Activated naive CD8-positive, alpha-beta T cell treated with anti-CD3 and anti-CD28 coated beads, Interleukin-2, amount 10 ng/mL, durations not matched to agents 7 days and 5 days (primary cell): ENCODE measurements around the gene B4GALNT3. TPM values are rescaled to one million over a fixed set of nuclear protein-coding genes. Genes with fewer than 3 reads are reported as not detected.
A peak's percentile ranks its signal among the peaks of the same experiment; 100 is the strongest.

Source experiments
- ATAC-seq: fragments of 150-1000 bp; cut with Tn5 transposase; one replicate; pipeline ENCODE4 v1.10.0; 2021; ENCODE audit warnings: low read depth, moderate library complexity
- POLR2A ChIA-PET: fragments of 350-600 bp; sonication (Branson Sonifier 250); formaldehyde crosslinking; loops from one replicate; lab custom pipeline; 2021; ENCODE audit warnings: antibody characterized with exemption; lab: Charles Lee
- DNase-seq: peaks from one replicate; pipeline ENCODE4 v3.0.0; 2021
- H3K27ac Mint-ChIP-seq: one replicate; pipeline ENCODE4 v1.8.0; 2022; ENCODE audit warnings: mild to moderate bottlenecking, mixed read lengths
- H3K27me3 Mint-ChIP-seq: one replicate; pipeline ENCODE4 v1.8.0; 2022; ENCODE audit warnings: mild to moderate bottlenecking, moderate library complexity, mixed read lengths
- H3K36me3 Mint-ChIP-seq: one replicate; pipeline ENCODE4 v1.8.0; 2021; ENCODE audit warnings: mild to moderate bottlenecking, mixed read lengths
- H3K4me1 Mint-ChIP-seq: one replicate; pipeline ENCODE4 v1.8.0; 2021; ENCODE audit warnings: mixed read lengths
- H3K4me3 Mint-ChIP-seq: one replicate; pipeline ENCODE4 v1.8.0; 2022; ENCODE audit warnings: mild to moderate bottlenecking, moderate library complexity, mixed read lengths
- H3K9me3 Mint-ChIP-seq: one replicate; pipeline ENCODE4 v1.8.0; 2021; ENCODE audit warnings: mixed read lengths
- total RNA-seq, 2 experiments: library from RNA; stranded (reverse); gene quantifications; one replicate each; pipeline ENCODE4 v1.2.3, GENCODE V29; 2021

B4GALNT3 gene
- total RNA-seq, 2 experiments from 2014 or later = 4.3 to 4.4 TPM

GRCh38 chr12:563787-564298 lies 104.1 kb downstream of the B4GALNT3 start:
- DNase-seq = no peak
- Mint-ChIP-seq H3K27ac (peak overlapping the region; percentile 97), H3K36me3 (peaks cover 9% of the 10 kb centered on the region), H3K27me3 (no peaks in the 10 kb centered on the region), H3K4me3 (peak overlapping the region; percentile 86), H3K9me3 (no peaks in the 10 kb centered on the region), H3K4me1 (peaks cover 56% of the 10 kb centered on the region)
- ATAC-seq = peak; percentile 11
- POLR2A ChIA-PET = interaction anchor here (0.9 to 1.8 kb wide), 7 partner anchors 8 to 386 kb away, joined by 3 to 6 read pairs (median 4); partner anchors contain the start of genes RAD52 and WNK1

- peak overlapping the region; percentile 86 for H3K4me3 Mint-ChIP-seq
- ATAC-seq = no peak
- POLR2A ChIA-PET = interaction anchor here (0.7 kb wide), 1 partner anchor 187 kb away, joined by 3 read pairs; no protein-coding TSS in a partner anchor
- peaks cover 8% of the 10 kb centered on the region for H3K36me3 Mint-ChIP-seq
- no peaks in the 10 kb centered on the region for H3K27me3 Mint-ChIP-seq
- peak overlapping the region; percentile 50 for H3K27ac Mint-ChIP-seq
- no peaks in the 10 kb centered on the region for H3K9me3 Mint-ChIP-seq
- peaks cover 60% of the 10 kb centered on the region for H3K4me1 Mint-ChIP-seq
- DNase-seq = no peak
Measured at GRCh38 chr12:565161-565560, 105.4 kb downstream of the B4GALNT3 start.

- Mint-ChIP-seq H3K27me3 (no peaks in the 10 kb centered on the region), H3K4me3 (no peak overlapping the region), H3K4me1 (peaks cover 60% of the 10 kb centered on the region), H3K27ac (peak overlapping the region; percentile 31), H3K36me3 (peaks cover 8% of the 10 kb centered on the region), H3K9me3 (no peaks in the 10 kb centered on the region)
- POLR2A ChIA-PET = no interaction called here
- no peak for DNase-seq
- no peak for ATAC-seq
Measured at GRCh38 chr12:565589-566105, 105.9 kb downstream of the B4GALNT3 start.

GRCh38 chr12:568486-568885 lies 108.7 kb downstream of the B4GALNT3 start:
- H3K27me3 Mint-ChIP-seq = no peaks in the 10 kb centered on the region
- peak overlapping the region; percentile 22 for H3K27ac Mint-ChIP-seq
- no peak overlapping the region for H3K4me3 Mint-ChIP-seq
- peaks cover 8% of the 10 kb centered on the region for H3K36me3 Mint-ChIP-seq
- H3K4me1 Mint-ChIP-seq = peaks cover 57% of the 10 kb centered on the region
- POLR2A ChIA-PET = interaction anchor here (3.4 kb wide), 1 partner anchor 183 kb away, joined by 14 read pairs; no protein-coding TSS in a partner anchor
- DNase-seq (no peak), ATAC-seq (no peak)
- no peaks in the 10 kb centered on the region for H3K9me3 Mint-ChIP-seq

- POLR2A ChIA-PET = interaction anchor here (1.2 to 3.4 kb wide), 2 partner anchors 182 to 241 kb away, joined by 3 to 14 read pairs; no protein-coding TSS in a partner anchor
- Mint-ChIP-seq H3K9me3 (no peaks in the 10 kb centered on the region), H3K36me3 (peaks cover 7% of the 10 kb centered on the region), H3K27ac (peak overlapping the region; percentile 69), H3K4me3 (peak overlapping the region; percentile 86), H3K27me3 (no peaks in the 10 kb centered on the region), H3K4me1 (peaks cover 52% of the 10 kb centered on the region)
- ATAC-seq (peak; percentile 4), DNase-seq (no peak)
Measured at GRCh38 chr12:569091-569676, 109.4 kb downstream of the B4GALNT3 start.

GRCh38 chr12:569803-570434 lies 110.2 kb downstream of the B4GALNT3 start:
- ATAC-seq = peak; percentile 94
- POLR2A ChIA-PET = interaction anchor here (0.9 to 3.4 kb wide), 3 partner anchors 181 to 380 kb away, joined by 3 to 14 read pairs (median 4); partner anchors contain the start of gene RAD52
- Mint-ChIP-seq H3K4me1 (peaks cover 53% of the 10 kb centered on the region), H3K9me3 (no peaks in the 10 kb centered on the region), H3K27ac (peak overlapping the region; percentile 69), H3K27me3 (no peaks in the 10 kb centered on the region), H3K4me3 (peak overlapping the region; percentile 86), H3K36me3 (peaks cover 6% of the 10 kb centered on the region)
- DNase-seq = peak; percentile 94

- H3K4me3 Mint-ChIP-seq = peak overlapping the region; percentile 28
- no peak overlapping the region for H3K27ac Mint-ChIP-seq
- H3K36me3 Mint-ChIP-seq = peaks cover 2% of the 10 kb centered on the region
- no peaks in the 10 kb centered on the region for H3K27me3 Mint-ChIP-seq
- no peak for ATAC-seq
- no peak for DNase-seq
- POLR2A ChIA-PET = interaction anchor here (0.9 to 3.4 kb wide), 3 partner anchors 181 to 379 kb away, joined by 3 to 14 read pairs (median 4); partner anchors contain the start of gene RAD52
- peaks cover 50% of the 10 kb centered on the region for H3K4me1 Mint-ChIP-seq
- H3K9me3 Mint-ChIP-seq = no peaks in the 10 kb centered on the region
Measured at GRCh38 chr12:570435-570920, 110.7 kb downstream of the B4GALNT3 start.

- Mint-ChIP-seq H3K27ac (peak overlapping the region; percentile 40), H3K4me3 (peak overlapping the region; percentile 31), H3K9me3 (no peaks in the 10 kb centered on the region), H3K36me3 (peaks cover 1% of the 10 kb centered on the region), H3K27me3 (no peaks in the 10 kb centered on the region), H3K4me1 (peaks cover 47% of the 10 kb centered on the region)
- DNase-seq = no peak
- no peak for ATAC-seq
- POLR2A ChIA-PET = interaction anchor here (0.9 to 3.4 kb wide), 2 partner anchors 180 to 379 kb away, joined by 4 to 14 read pairs; partner anchors contain the start of gene RAD52
Measured at GRCh38 chr12:570921-571794, 111.4 kb downstream of the B4GALNT3 start.

- no peaks in the 10 kb centered on the region for H3K27me3 Mint-ChIP-seq
- peaks cover 1% of the 10 kb centered on the region for H3K36me3 Mint-ChIP-seq
- ATAC-seq (no peak), DNase-seq (no peak)
- peaks cover 45% of the 10 kb centered on the region for H3K4me1 Mint-ChIP-seq
- H3K4me3 Mint-ChIP-seq = no peak overlapping the region
- no peaks in the 10 kb centered on the region for H3K9me3 Mint-ChIP-seq
- H3K27ac Mint-ChIP-seq = peak overlapping the region; percentile 40
- POLR2A ChIA-PET = interaction anchor here (1.2 kb wide), 1 partner anchor 8 kb away, joined by 4 read pairs; no protein-coding TSS in a partner anchor
Measured at GRCh38 chr12:571795-572531, 112.2 kb downstream of the B4GALNT3 start.

- DNase-seq (no peak), ATAC-seq (peak; percentile 43)
- Mint-ChIP-seq H3K4me1 (peaks cover 41% of the 10 kb centered on the region), H3K36me3 (peaks cover 1% of the 10 kb centered on the region), H3K9me3 (no peaks in the 10 kb centered on the region), H3K27me3 (no peaks in the 10 kb centered on the region), H3K4me3 (peak overlapping the region; percentile 28), H3K27ac (no peak overlapping the region)
- POLR2A ChIA-PET = interaction anchor here (0.7 to 1.2 kb wide), 3 partner anchors 9 to 333 kb away, joined by 3 to 5 read pairs (median 4); no protein-coding TSS in a partner anchor
Measured at GRCh38 chr12:572532-572899, 112.8 kb downstream of the B4GALNT3 start.

- DNase-seq (no peak), ATAC-seq (no peak)
- Mint-ChIP-seq H3K4me3 (no peak overlapping the region), H3K36me3 (peaks cover 1% of the 10 kb centered on the region), H3K27me3 (no peaks in the 10 kb centered on the region), H3K4me1 (peaks cover 40% of the 10 kb centered on the region), H3K9me3 (no peaks in the 10 kb centered on the region), H3K27ac (peak overlapping the region; percentile 67)
- POLR2A ChIA-PET = interaction anchor here (0.7 kb wide), 3 partner anchors 68 to 332 kb away, joined by 3 to 5 read pairs (median 3); no protein-coding TSS in a partner anchor
Measured at GRCh38 chr12:573232-573631, 113.5 kb downstream of the B4GALNT3 start.
